Lung (tissue), 12 donors: ENCODE measurements around the gene SH3TC1. TPM values are rescaled to one million over a fixed set of nuclear protein-coding genes. Genes with fewer than 3 reads are reported as not detected.

Source experiments
- ATAC-seq: fragments of 200-7000 bp; cut with Tn5 transposase; one replicate; pipeline ENCODE4 v1.9.1; 2020; ENCODE audit warnings: moderate number of reproducible peaks; ENCODE audit not compliant: insufficient read depth, low FRiP score
- DNase-seq, 3 donors: peaks; one replicate each; pipeline ENCODE4 v3.0.0-alpha.2; 2013 to 2017
- H3K27ac ChIP-seq, 2 donors: one replicate each; pipeline ENCODE4 v1.5.1; 2013; ENCODE audit warnings: mild to moderate bottlenecking in 2 of 2, moderate library complexity in 2 of 2, control low read depth in 1 of 2, inconsistent platforms in 1 of 2, low read depth in 1 of 2, low read length in 1 of 2
- H3K27me3 ChIP-seq, 3 donors: one replicate each; pipeline ENCODE4 v1.5.1; 2013; ENCODE audit warnings: low read length in 2 of 3; ENCODE audit not compliant: control insufficient read depth in 3 of 3, insufficient read depth in 3 of 3
- H3K36me3 ChIP-seq, 4 donors: one replicate each; pipeline ENCODE4 v1.5.1; 2013; ENCODE audit warnings: low read length in 4 of 4, mild to moderate bottlenecking in 1 of 4, moderate library complexity in 1 of 4; ENCODE audit not compliant: control insufficient read depth in 4 of 4, insufficient read depth in 4 of 4
- H3K4me1 ChIP-seq, 5 donors: one replicate each; pipeline ENCODE4 v1.5.1; 2013; ENCODE audit warnings: low read length in 5 of 5, mild to moderate bottlenecking in 2 of 5, moderate library complexity in 1 of 5; ENCODE audit not compliant: control insufficient read depth in 5 of 5, insufficient read depth in 5 of 5
- H3K4me3 ChIP-seq: one replicate; pipeline ENCODE4 v1.5.1; 2013; ENCODE audit warnings: mild to moderate bottlenecking, control low read depth, moderate library complexity
- H3K9ac ChIP-seq, 2 donors: one replicate each; pipeline ENCODE4 v1.5.1; 2013; ENCODE audit warnings: low read length in 2 of 2, control low read depth in 1 of 2; ENCODE audit not compliant: insufficient read depth in 1 of 2
- H3K9me3 ChIP-seq, 4 donors: one replicate each; pipeline ENCODE4 v1.5.1; 2013; ENCODE audit warnings: low read length in 3 of 4, mild to moderate bottlenecking in 1 of 4, moderate library complexity in 1 of 4; ENCODE audit not compliant: control insufficient read depth in 4 of 4, insufficient read depth in 3 of 4
- CTCF ChIP-seq: IDR thresholded peaks from 2 replicates; pipeline ENCODE4 v1.5.1; 2012; ENCODE audit warnings: mild to moderate bottlenecking; ENCODE audit errors: control extremely low read depth, extremely low read depth
- WGBS, 2 donors: extraction: QIAGEN DNeasy Blood & Tissue Kit; methylation state at CpG; one replicate each; pipeline ENCODE4 v1.1.7; 2013; 5-methylcytosine and 5-hydroxymethylcytosine counted together
- polyA plus RNA-seq, 2 donors: library from polyadenylated mRNA; stranded (reverse); fragments of 200-250 nt; gene quantifications; one replicate each; pipeline ENCODE4 v1.2.1, GENCODE V29; 2013
- total RNA-seq, 2 donors: library from RNA; depleted of rRNA in 1 of 2; stranded (reverse); fragments of >200 nt in 1 of 2; gene quantifications; one replicate each; pipeline ENCODE4 v1.2.1, GENCODE V29; 2014 to 2021
- donor health status: control.
- donor health status: control.
- donor health status: Bipolar disorder and iron deficiency.
- donor health status: healthy.
- donor health status: DM: yes; HTN: yes; CAD: no.

Gene SH3TC1
- total and polyA plus RNA-seq, 4 donors, result 21.4 to 67.3 (median 38.1) TPM

- TF ChIP-seq CTCF, result no peak
- DNase-seq (no peak), ATAC-seq (no peak)
- Histone ChIP-seq H3K27me3 (peaks cover 0 to 7% (median 0%) of the 10 kb centered on the region in 3 donors), H3K27ac (peak overlapping the region in 1 of 2 donors; percentile 12), H3K9me3 (no peaks in the 10 kb centered on the region), H3K36me3 (no peaks in the 10 kb centered on the region), H3K4me1 (peaks cover 0 to 67% (median 23%) of the 10 kb centered on the region in 5 donors), H3K9ac (no peak overlapping the region), H3K4me3 (no peak overlapping the region)
- whole genome bisulfite sequencing, 2 donors, result 81 to 90% methylated on average over 21 of the region's 21 CpGs
Observed at GRCh38 chr4:8274066-8274652, 75.1 kb downstream of the SH3TC1 start.

GRCh38 chr4:8274765-8275547 lies 75.9 kb downstream of the SH3TC1 start:
- WGBS, 2 donors, result 53 to 63% methylated on average over 19 of the region's 19 CpGs
- no peak for TF ChIP-seq CTCF
- H3K9me3 ChIP-seq, result no peaks in the 10 kb centered on the region
- peaks cover 0 to 7% (median 0%) of the 10 kb centered on the region in 3 donors for H3K27me3 ChIP-seq
- H3K27ac ChIP-seq, result peak overlapping the region; percentile 9 to 32
- H3K4me1 ChIP-seq, result peaks cover 0 to 68% (median 21%) of the 10 kb centered on the region in 5 donors
- H3K9ac ChIP-seq, result no peak overlapping the region
- no peaks in the 10 kb centered on the region for H3K36me3 ChIP-seq
- no peak for ATAC-seq
- peak; percentile 97 to 99 (median 98) for DNase-seq
- no peak overlapping the region for H3K4me3 ChIP-seq

- 60 to 77% methylated on average over 4 of the region's 4 CpGs for WGBS, 2 donors
- TF ChIP-seq CTCF, result no peak
- H3K4me3 ChIP-seq, result no peak overlapping the region
- no peaks in the 10 kb centered on the region for H3K36me3 ChIP-seq
- DNase-seq (no peak), ATAC-seq (no peak)
- H3K27ac ChIP-seq, result no peak overlapping the region
- H3K9me3 ChIP-seq, result no peaks in the 10 kb centered on the region
- peaks cover 0 to 62% (median 21%) of the 10 kb centered on the region in 5 donors for H3K4me1 ChIP-seq
- H3K27me3 ChIP-seq, result peaks cover 0 to 7% (median 0%) of the 10 kb centered on the region in 3 donors
- no peak overlapping the region for H3K9ac ChIP-seq
Observed at GRCh38 chr4:8275548-8275910, 76.4 kb downstream of the SH3TC1 start.
